IMR-90 (cell line): ENCODE data around the gene RABGEF1. TPM values are rescaled to one million over a fixed set of nuclear protein-coding genes. Genes with fewer than 3 reads are reported as not detected.
"Not testable (repeated sequence)": the region's sequence is repeated elsewhere in the genome, so short reads cannot be mapped to it uniquely, and the experiment has no call there.

Source experiments
- ATAC-seq: fragments of 200-7000 bp; cut with Tn5 transposase; 2 replicates; pipeline ENCODE4 v1.9.1; 2020; ENCODE audit warnings: low read depth, mild to moderate bottlenecking, moderate library complexity
- BruUV-seq: library from RNA; stranded (reverse); fragments of 400-500 nt; replicated peaks from 2 replicates; lab custom pipeline; 2021; lab: Mats Ljungman, UMichigan
- CTCF ChIA-PET: fragments of 300-600 bp; formaldehyde crosslinking; extraction: SDS; loops from one replicate; lab custom pipeline; 2021; ENCODE audit warnings: antibody characterized with exemption; lab: Yijun Ruan, JAX
- POLR2A ChIA-PET: fragments of 300-600 bp; sonication (Branson Sonifier 250); formaldehyde crosslinking; loops from one replicate; lab custom pipeline; 2022; ENCODE audit warnings: antibody characterized with exemption; ENCODE audit not compliant: unreplicated experiment; lab: Charles Lee
- DNase-seq: peaks from one replicate; pipeline ENCODE4 v3.0.0; 2013
- H2AFZ ChIP-seq: replicated peaks from 2 replicates; pipeline ENCODE3; 2013; ENCODE audit warnings: low read length, mild to moderate bottlenecking; ENCODE audit not compliant: poor library complexity
- H2AK5ac ChIP-seq: 2 replicates; pipeline ENCODE4 v1.6.1; 2013; ENCODE audit warnings: low read depth, low read length, inconsistent platforms
- H2AK9ac ChIP-seq: replicated peaks from 2 replicates; pipeline ENCODE3; 2013; ENCODE audit warnings: mild to moderate bottlenecking, low read depth, low read length, moderate library complexity; ENCODE audit not compliant: poor library complexity
- H2BK120ac ChIP-seq: 2 replicates; pipeline ENCODE4 v1.6.1; 2013; ENCODE audit warnings: low read depth, low read length, inconsistent platforms
- H2BK15ac ChIP-seq: 3 replicates; pipeline ENCODE4 v1.6.1; 2013; ENCODE audit warnings: low read depth, low read length, inconsistent platforms
- H2BK20ac ChIP-seq: 2 replicates; pipeline ENCODE4 v1.6.1; 2013; ENCODE audit warnings: low read depth, mild to moderate bottlenecking, inconsistent platforms, low read length, moderate library complexity
- H2BK5ac ChIP-seq: 2 replicates; pipeline ENCODE4 v1.6.1; 2013; ENCODE audit warnings: mild to moderate bottlenecking, low read depth, low read length, inconsistent platforms; ENCODE audit not compliant: poor library complexity, severe bottlenecking
- H3K14ac ChIP-seq: replicated peaks from 2 replicates; pipeline ENCODE4 v1.6.1; 2013; ENCODE audit warnings: low read depth, low read length, inconsistent platforms
- H3K18ac ChIP-seq: 2 replicates; pipeline ENCODE4 v1.6.1; 2013; ENCODE audit warnings: low read depth, low read length, control low read depth
- H3K23ac ChIP-seq: 2 replicates; pipeline ENCODE4 v1.6.1; 2013; ENCODE audit warnings: low read depth, low read length, inconsistent platforms
- H3K27ac ChIP-seq: 2 replicates; pipeline ENCODE4 v1.5.1; 2013; ENCODE audit warnings: mild to moderate bottlenecking, control low read depth, low read length; ENCODE audit not compliant: insufficient read depth
- H3K27me3 ChIP-seq: 2 replicates; pipeline ENCODE4 v1.6.1; 2013; ENCODE audit warnings: low read length; ENCODE audit not compliant: control insufficient read depth, insufficient read depth
- H3K36me3 ChIP-seq: 2 replicates; pipeline ENCODE4 v1.6.1; 2013; ENCODE audit warnings: low read length, mixed read lengths; ENCODE audit not compliant: control insufficient read depth, insufficient read depth
- H3K4ac ChIP-seq: 2 replicates; pipeline ENCODE4 v1.6.1; 2013; ENCODE audit warnings: low read depth, low read length, inconsistent platforms
- H3K4me1 ChIP-seq: 2 replicates; pipeline ENCODE4 v1.6.1; 2013; ENCODE audit warnings: low read length, mixed read lengths; ENCODE audit not compliant: control insufficient read depth, insufficient read depth
- H3K4me2 ChIP-seq: 2 replicates; pipeline ENCODE4 v1.6.1; 2013; ENCODE audit warnings: low read depth, mild to moderate bottlenecking, control low read depth, low read length, moderate library complexity
- H3K4me3 ChIP-seq: 2 replicates; pipeline ENCODE4 v1.5.1; 2013; ENCODE audit warnings: low read depth, mild to moderate bottlenecking, control low read depth, low read length, moderate library complexity; ENCODE audit not compliant: insufficient read depth
- H3K56ac ChIP-seq: 2 replicates; pipeline ENCODE4 v1.6.1; 2013; ENCODE audit warnings: low read length, inconsistent platforms; ENCODE audit not compliant: insufficient read depth; ENCODE audit errors: extremely low read depth
- H3K79me1 ChIP-seq, 2 experiments: 2 replicates each; pipeline ENCODE4 v1.6.1; 2013; ENCODE audit warnings: low read length in 2 of 2, inconsistent platforms in 1 of 2, low read depth in 1 of 2
- H3K9ac ChIP-seq: 2 replicates; pipeline ENCODE4 v1.6.1; 2013; ENCODE audit warnings: low read depth, low read length, control low read depth
- H3K9me1 ChIP-seq: 2 replicates; pipeline ENCODE4 v1.6.1; 2013; ENCODE audit warnings: low read length, inconsistent platforms; ENCODE audit not compliant: insufficient read depth
- H3K9me3 ChIP-seq: 2 replicates; pipeline ENCODE4 v1.6.1; 2013; ENCODE audit warnings: low read length; ENCODE audit not compliant: control insufficient read depth, insufficient read depth
- H4K20me1 ChIP-seq: 2 replicates; pipeline ENCODE4 v1.6.1; 2013; ENCODE audit warnings: low read length, inconsistent platforms; ENCODE audit not compliant: insufficient read depth
- H4K5ac ChIP-seq: 2 replicates; pipeline ENCODE4 v1.6.1; 2013; ENCODE audit warnings: mild to moderate bottlenecking, low read depth, low read length, control low read depth
- H4K8ac ChIP-seq, 2 experiments: 2 replicates each; pipeline ENCODE4 v1.6.1; 2013; ENCODE audit warnings: low read depth in 2 of 2, low read length in 2 of 2, control low read depth in 1 of 2, inconsistent platforms in 1 of 2
- H4K91ac ChIP-seq: 2 replicates; pipeline ENCODE4 v1.6.1; 2013; ENCODE audit warnings: low read depth, low read length, inconsistent platforms; ENCODE audit not compliant: insufficient read depth
- WGBS, 2 experiments: methylation state at CpG; one replicate each; pipeline versions ENCODE4 v1.1.5 to v1.1.7; 2013; ENCODE audit warnings: missing lambda C conversion rate in 2 of 2; ENCODE audit not compliant: insufficient read length in 1 of 2; ENCODE audit errors: extremely low coverage in 2 of 2; 5-methylcytosine and 5-hydroxymethylcytosine counted together
- dilution Hi-C: fragments of 300-500 bp; cut with HindIII; formaldehyde crosslinking; loops from one replicate; pipeline ENCODE4 v1.14.3; 2018; ENCODE audit warnings: low sequenced_read_pairs; ENCODE audit not compliant: unreplicated experiment
- in situ Hi-C: fragments of 300-500 bp; cut with MboI; formaldehyde crosslinking; loops from 3 replicates; pipeline ENCODE4 v1.14.3; 2019; ENCODE audit warnings: low sequenced_read_pairs, inconsistent platforms, mixed read lengths
- intact Hi-C: fragments of 100-400 bp; cut with micrococcal nuclease; formaldehyde crosslinking; loops from 2 replicates; pipeline ENCODE4 v1.10.0; 2022
- polyA plus RNA-seq, 3 experiments: library from polyadenylated mRNA; depleted of rRNA; stranded (reverse); fragments of >200 nt; gene quantifications; 2 replicates each; pipeline ENCODE4 v1.2.3, GENCODE V29; 2012; ENCODE audit warnings: low replicate concordance in 1 of 3
- total RNA-seq: library from RNA; depleted of rRNA; stranded (reverse); fragments of >200 nt; gene quantifications from 2 replicates; pipeline ENCODE4 v1.2.3, GENCODE V29; 2012

The RABGEF1 gene
- total and polyA plus RNA-seq, 2 of the 4 experiments (the other 2 are of a cell fraction) = 34.9 to 56.6 TPM

DNA sequence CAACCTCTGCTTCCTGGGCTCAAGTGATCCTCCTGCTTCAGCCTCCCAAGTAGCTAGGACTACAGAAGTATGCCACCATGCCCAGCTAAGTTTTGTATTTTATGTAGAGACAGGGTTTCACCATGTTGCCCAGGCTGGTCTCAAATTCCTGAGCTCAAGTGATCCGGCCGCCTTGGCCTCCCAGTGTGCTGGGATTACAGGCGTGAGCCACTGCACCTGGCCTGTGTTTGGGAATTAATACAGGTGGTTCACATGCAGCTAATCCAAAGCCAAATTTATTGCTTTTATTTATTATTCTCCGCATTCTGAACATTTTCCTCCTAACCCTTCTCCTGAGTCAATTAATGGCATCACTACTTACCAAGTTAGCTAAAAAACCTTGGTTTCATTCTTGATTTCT is 33.2 kb downstream of the RABGEF1 start:
- POLR2A ChIA-PET, dilution Hi-C loops: not testable (repeated sequence)

DNA sequence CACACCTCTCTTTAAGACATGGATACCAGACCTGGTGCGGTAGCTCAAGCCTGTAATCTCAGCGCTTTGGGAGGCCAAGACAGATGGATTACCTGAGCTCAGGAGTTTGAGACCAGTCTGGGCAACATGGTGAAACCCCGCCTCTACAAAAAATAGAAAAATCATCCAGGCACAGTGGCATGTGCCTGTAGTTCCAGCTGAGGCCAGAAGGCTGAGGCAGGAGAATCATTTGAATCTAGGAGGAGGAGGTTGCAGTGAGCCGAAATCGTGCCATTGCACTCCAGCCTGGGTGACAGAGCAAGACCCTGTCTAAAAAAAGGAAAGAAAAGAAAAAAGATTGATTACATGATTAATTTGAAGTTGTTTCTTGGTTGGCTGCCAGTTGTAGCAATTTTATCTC is 35.9 kb downstream of the RABGEF1 start:
- dilution Hi-C loops = not testable (repeated sequence)

More for the DNA sequence above, 33.2 kb downstream of the RABGEF1 start:
- H3K9me3 ChIP-seq, H3K18ac ChIP-seq, H3K14ac ChIP-seq, H3K4me3 ChIP-seq, H2AK5ac ChIP-seq, H2BK5ac ChIP-seq, H2BK15ac ChIP-seq, H3K4me2 ChIP-seq, BruUV-seq, DNase-seq, H3K56ac ChIP-seq, CTCF ChIA-PET, H3K9ac ChIP-seq, H4K8ac ChIP-seq, H2BK20ac ChIP-seq, H2AFZ ChIP-seq, H2AK9ac ChIP-seq, H2BK120ac ChIP-seq, H4K5ac ChIP-seq, in situ Hi-C loops, H3K23ac ChIP-seq, H3K27ac ChIP-seq, H4K91ac ChIP-seq, ATAC-seq, H3K27me3 ChIP-seq, H3K4ac ChIP-seq: not testable (repeated sequence)
- H3K4me1 ChIP-seq = peaks cover 18% of the 10 kb centered on the region
- H3K36me3 ChIP-seq = peaks cover 23% of the 10 kb centered on the region
- peaks cover 45% of the 10 kb centered on the region for H4K20me1 ChIP-seq
- H3K9me1 ChIP-seq = peaks cover 13% of the 10 kb centered on the region
- WGBS, 2 experiments = no CpG with 5 or more reads among the region's 4 CpGs
- peaks cover 32 to 63% of the 10 kb centered on the region in 2 experiments for H3K79me1 ChIP-seq
- intact Hi-C loops = loop anchor here (10.0 kb wide), 1 partner anchor 199 kb away; no protein-coding TSS in a partner anchor

More for the DNA sequence above, 35.9 kb downstream of the RABGEF1 start:
- H2BK5ac ChIP-seq, POLR2A ChIA-PET, H3K18ac ChIP-seq, H3K4me2 ChIP-seq, H2BK120ac ChIP-seq, CTCF ChIA-PET, H3K23ac ChIP-seq, H4K8ac ChIP-seq, H4K91ac ChIP-seq, in situ Hi-C loops, H2AK9ac ChIP-seq, H4K5ac ChIP-seq, BruUV-seq, H2BK20ac ChIP-seq, H3K9ac ChIP-seq, H2BK15ac ChIP-seq, H3K27me3 ChIP-seq, ATAC-seq, H2AK5ac ChIP-seq, H3K9me1 ChIP-seq, H3K9me3 ChIP-seq, H2AFZ ChIP-seq, H3K4ac ChIP-seq, H3K4me3 ChIP-seq, H3K14ac ChIP-seq, DNase-seq, H3K27ac ChIP-seq, H3K56ac ChIP-seq: not testable (repeated sequence)
- H3K4me1 ChIP-seq = peaks cover 11% of the 10 kb centered on the region
- peaks cover 39 to 58% of the 10 kb centered on the region in 2 experiments for H3K79me1 ChIP-seq
- intact Hi-C loops = loop anchor here (10.0 kb wide), 1 partner anchor 202 kb away; no protein-coding TSS in a partner anchor
- H4K20me1 ChIP-seq = peaks cover 23% of the 10 kb centered on the region
- peaks cover 26% of the 10 kb centered on the region for H3K36me3 ChIP-seq
- 91% methylated on average over 3 of the region's 5 CpGs; no CpG with 5 or more reads in 1 of the 2 experiments for WGBS, 2 experiments
